Lower leg skin (tissue), 4 donors: ENCODE measurements around the gene TENM4. TPM values are rescaled to one million over a fixed set of nuclear protein-coding genes. Genes with fewer than 3 reads are reported as not detected.

Experiments
- DNase-seq, 2 donors: peaks; one replicate each; pipeline ENCODE4 v3.0.0-alpha.2; 2019; ENCODE audit warnings: low spot score in 2 of 2
- H3K4me3 ChIP-seq: fragments of 200-600 bp; sonication (generic); 2 replicates; pipeline ENCODE4 v1.5.1; 2017; ENCODE audit warnings: mild to moderate bottlenecking, low read depth; ENCODE audit not compliant: poor library complexity, severe bottlenecking
- POLR2A ChIP-seq, 2 donors: fragments of 450-650 bp; IDR thresholded peaks; one replicate each; pipeline ENCODE4 v1.6.1; 2016 to 2017; ENCODE audit warnings: antibody characterized with exemption in 2 of 2, mild to moderate bottlenecking in 1 of 2, moderate library complexity in 1 of 2
- WGBS, 2 donors: methylation state at CpG; one replicate each; pipeline ENCODE4 v1.1.5; 2018; 5-methylcytosine and 5-hydroxymethylcytosine counted together
- intact Hi-C: fragments of 100-400 bp; cut with DNase I; formaldehyde crosslinking; loops from one replicate; pipeline ENCODE4 v1.15.0; 2023; ENCODE audit warnings: low total_unique reads
- total RNA-seq, 4 donors: library from RNA; depleted of rRNA; stranded (reverse); fragments of >200 nt; gene quantifications; one replicate each; pipeline ENCODE4 v1.1.0, GENCODE V29; 2016
- TF ChIP-seq, protein P1 (sequence below), 3 donors: fragments of 450-650 bp; IDR thresholded peaks; one replicate each; pipeline ENCODE4 v1.5.1; 2016; ENCODE audit warnings: antibody characterized with exemption in 3 of 3, mild to moderate bottlenecking in 3 of 3, moderate library complexity in 2 of 3

TENM4 gene
- total RNA-seq, 4 donors from 2014 or later: 34.4 to 41.1 (median 36.6) TPM

DNA sequence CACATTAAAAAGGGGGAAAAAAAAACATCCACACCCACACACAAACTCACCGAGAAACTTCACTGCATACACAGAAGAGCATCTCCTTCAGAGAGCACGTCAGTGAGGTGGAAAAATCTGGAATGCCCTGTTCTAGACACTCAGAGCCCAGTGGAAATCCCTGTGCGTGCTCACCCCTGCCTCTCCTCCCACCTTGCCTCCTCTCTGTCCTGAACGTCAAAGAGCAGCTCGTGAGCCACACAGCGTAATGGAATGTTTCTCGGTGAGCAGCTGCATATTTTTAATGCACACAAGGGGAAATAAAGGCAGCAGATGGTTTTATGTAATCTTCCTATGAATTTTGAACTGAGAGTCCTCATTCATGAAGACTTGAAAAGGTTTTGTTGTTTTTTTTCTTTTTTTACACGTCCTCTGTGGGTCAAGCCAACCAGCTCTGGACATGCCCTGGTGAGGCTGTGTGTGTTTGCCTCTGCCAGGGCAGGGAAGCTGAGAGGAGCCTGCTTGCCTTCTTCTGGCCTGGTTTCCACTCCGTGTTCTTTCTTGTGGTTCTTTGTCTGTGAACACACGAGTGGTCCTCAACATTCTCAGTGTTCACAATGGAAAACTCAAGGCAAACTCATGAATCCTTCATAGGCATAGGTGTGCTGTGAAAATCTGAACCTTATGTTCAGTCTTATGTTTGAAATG, 219.2 kb downstream of the TENM4 start:
- no peak for DNase-seq
- WGBS, 2 donors: 82 to 83% methylated on average over 10 of the region's 10 CpGs
- intact Hi-C loops: no loop called here
- no peak overlapping the region for H3K4me3 ChIP-seq
- TF ChIP-seq, protein P1, sequence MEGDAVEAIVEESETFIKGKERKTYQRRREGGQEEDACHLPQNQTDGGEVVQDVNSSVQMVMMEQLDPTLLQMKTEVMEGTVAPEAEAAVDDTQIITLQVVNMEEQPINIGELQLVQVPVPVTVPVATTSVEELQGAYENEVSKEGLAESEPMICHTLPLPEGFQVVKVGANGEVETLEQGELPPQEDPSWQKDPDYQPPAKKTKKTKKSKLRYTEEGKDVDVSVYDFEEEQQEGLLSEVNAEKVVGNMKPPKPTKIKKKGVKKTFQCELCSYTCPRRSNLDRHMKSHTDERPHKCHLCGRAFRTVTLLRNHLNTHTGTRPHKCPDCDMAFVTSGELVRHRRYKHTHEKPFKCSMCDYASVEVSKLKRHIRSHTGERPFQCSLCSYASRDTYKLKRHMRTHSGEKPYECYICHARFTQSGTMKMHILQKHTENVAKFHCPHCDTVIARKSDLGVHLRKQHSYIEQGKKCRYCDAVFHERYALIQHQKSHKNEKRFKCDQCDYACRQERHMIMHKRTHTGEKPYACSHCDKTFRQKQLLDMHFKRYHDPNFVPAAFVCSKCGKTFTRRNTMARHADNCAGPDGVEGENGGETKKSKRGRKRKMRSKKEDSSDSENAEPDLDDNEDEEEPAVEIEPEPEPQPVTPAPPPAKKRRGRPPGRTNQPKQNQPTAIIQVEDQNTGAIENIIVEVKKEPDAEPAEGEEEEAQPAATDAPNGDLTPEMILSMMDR (IDR thresholded peaks at IDR 0.05): no peak
- TF ChIP-seq POLR2A (IDR thresholded peaks at IDR 0.05): no peak

DNA sequence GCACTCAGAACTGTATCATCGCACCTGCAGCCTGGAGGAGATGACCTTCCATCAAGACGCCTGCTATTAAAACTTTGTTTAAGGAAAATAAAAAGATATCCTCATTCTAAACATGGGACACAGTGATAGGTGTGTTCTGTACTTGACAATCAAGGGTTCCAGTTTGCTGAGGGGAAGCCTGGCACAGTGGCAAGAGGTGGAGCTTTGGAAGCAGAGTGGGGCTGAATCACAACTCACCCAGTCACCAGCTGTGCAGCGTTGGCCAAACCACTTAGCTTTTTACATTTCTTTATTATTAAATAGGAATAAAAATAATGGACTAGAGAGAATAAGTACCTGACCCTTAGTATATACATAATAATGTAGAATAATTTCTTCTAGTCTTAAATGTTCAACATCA, 220.7 kb downstream of the TENM4 start:
- no peak for DNase-seq
- TF ChIP-seq, protein P1 (IDR thresholded peaks at IDR 0.05): no peak
- TF ChIP-seq POLR2A (IDR thresholded peaks at IDR 0.05): no peak
- WGBS, 2 donors: 68 to 69% methylated on average over 3 of the region's 3 CpGs
- intact Hi-C loops: no loop called here
- H3K4me3 ChIP-seq: no peak overlapping the region

DNA sequence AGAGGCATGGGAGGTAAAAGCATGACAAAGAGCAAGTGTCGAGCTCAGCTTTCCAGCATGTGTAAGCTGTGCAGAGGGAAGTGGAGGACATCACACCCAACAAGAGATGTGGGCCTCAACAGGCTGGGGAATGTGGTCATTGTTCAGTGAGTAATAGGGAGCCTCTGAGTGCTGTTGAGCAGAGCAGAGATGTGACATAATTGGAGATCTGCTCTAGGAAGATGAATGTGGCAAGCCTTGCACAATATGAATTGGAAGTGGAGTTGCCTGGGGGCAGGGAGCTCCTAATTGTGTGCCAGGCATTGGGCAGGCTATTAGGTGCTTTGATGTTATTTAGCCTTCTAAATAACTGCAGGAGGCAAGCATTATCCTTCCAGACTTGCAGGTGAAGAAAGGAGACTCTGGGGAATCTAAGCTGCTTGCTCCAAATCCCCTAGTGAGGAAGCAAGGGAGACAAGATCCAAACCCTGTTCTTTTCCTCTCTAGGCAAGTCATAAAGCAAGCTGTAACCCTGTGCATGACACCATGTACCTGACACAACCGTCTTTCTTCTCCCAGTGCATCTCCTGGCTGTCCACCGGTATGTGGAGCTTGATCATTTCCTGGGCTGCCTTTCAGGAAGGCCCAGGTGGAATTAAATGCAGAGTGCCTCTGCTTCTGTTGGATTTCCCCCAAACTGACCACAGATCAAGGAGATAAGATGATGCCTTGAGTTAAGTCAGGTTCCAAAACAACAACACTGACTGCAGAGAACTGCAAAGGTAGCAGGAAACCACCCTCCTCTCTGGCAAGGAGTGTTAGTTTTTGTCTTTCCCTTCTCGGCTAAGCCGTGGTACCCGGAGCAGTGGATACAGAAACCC, 221.4 kb downstream of the TENM4 start:
- intact Hi-C loops: no loop called here
- WGBS, 2 donors: 75 to 76% methylated on average over 6 of the region's 6 CpGs
- TF ChIP-seq POLR2A (IDR thresholded peaks at IDR 0.05): no peak
- TF ChIP-seq, protein P1 (IDR thresholded peaks at IDR 0.05): no peak
- DNase-seq: no peak
- H3K4me3 ChIP-seq: no peak overlapping the region

DNA sequence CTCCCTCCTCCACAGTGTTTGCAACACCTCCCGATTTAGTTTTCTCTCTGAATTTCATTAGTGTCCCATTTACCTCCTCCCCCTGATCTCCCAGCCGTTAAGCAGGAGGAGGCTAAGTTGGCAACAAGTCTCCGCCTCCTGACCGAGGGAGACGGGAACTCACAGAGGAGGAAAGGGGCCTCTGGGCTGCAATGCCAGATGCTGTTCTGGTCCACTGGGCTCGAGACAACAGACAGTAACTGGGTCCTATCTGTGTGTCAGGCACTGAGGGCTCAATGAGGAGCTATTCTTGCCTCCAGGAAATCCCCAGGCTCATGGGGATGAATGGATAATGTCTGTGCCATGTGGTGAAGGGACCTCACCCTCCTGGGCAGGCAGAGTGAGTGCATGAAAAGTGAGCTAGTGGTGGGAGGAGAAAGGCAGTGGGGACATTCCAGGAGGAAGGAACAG, 228.1 kb downstream of the TENM4 start:
- 49 to 64% methylated on average over 6 of the region's 6 CpGs for WGBS, 2 donors
- intact Hi-C loops: no loop called here
- H3K4me3 ChIP-seq: no peak overlapping the region
- DNase-seq: no peak
- TF ChIP-seq, protein P1 (IDR thresholded peaks at IDR 0.05): no peak
- TF ChIP-seq POLR2A (IDR thresholded peaks at IDR 0.05): no peak

DNA sequence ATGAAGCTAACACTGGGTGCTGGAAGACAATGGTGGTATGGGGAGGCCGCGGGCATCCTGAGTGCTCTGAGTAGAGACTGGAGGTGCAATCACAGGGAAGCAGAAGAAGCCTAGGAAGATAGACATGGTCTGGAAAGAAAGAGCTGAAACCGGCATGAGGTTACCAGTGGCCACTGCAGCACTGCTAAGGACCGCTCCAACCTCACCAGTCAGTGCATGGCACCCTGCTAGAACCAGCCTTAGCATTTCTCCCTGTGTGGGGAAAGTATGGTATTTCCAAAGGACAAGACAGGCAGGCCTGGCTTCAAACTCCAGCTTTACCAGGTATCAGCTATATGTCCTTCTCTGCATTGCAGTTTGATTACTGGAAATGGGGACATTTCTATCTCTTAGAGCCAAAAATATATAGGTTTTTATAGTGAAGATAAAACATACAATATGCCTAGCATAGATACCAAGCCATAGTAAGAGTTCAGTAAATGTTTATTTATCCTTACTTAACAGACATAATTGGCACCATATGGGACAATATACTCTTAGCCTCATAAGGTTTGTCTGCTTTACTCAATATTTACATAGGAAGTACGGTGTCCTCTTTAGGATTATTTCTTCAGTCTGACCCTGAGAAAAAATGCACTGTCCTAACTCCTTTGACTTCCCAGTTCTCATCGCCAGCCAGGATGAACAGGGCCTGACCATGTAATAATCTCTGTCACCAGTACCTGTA, 231.1 kb downstream of the TENM4 start:
- intact Hi-C loops: no loop called here
- TF ChIP-seq POLR2A (IDR thresholded peaks at IDR 0.05): no peak
- TF ChIP-seq, protein P1 (IDR thresholded peaks at IDR 0.05): no peak
- WGBS, 2 donors: 86 to 93% methylated on average over 6 of the region's 6 CpGs
- H3K4me3 ChIP-seq: no peak overlapping the region
- DNase-seq: no peak
